OCI-LY3 (cell line): Measurements from ENCODE around the gene GABRR2.

Source experiments
- CTCF ChIP-seq: fragments of 200-600, 300-600 bp; sonication (generic); IDR thresholded peaks from 2 replicates; pipeline ENCODE4 v1.5.1; 2014; ENCODE audit warnings: antibody characterized with exemption, low read length, low read depth
- EZH2phosphoT487 ChIP-seq: fragments of 200-600 bp; shearing (Covaris generic); IDR thresholded peaks from 2 replicates; pipeline ENCODE4 v1.6.1; 2018; ENCODE audit warnings: antibody characterized with exemption, mixed run types, low read depth

GRCh38 chr6:89212472-89212871, 102.6 kb downstream of the GABRR2 start:
- TF ChIP-seq CTCF, result no peak
- TF ChIP-seq EZH2phosphoT487, result no peak
